Non-pigmented ciliary epithelial cell (primary cell): ENCODE data around the gene TMED9.

ENCODE experiments used
- DNase-seq: peaks from one replicate; pipeline ENCODE4 v3.0.0-alpha.2; 2010; ENCODE audit warnings: low read depth

Gene TMED9

DNA sequence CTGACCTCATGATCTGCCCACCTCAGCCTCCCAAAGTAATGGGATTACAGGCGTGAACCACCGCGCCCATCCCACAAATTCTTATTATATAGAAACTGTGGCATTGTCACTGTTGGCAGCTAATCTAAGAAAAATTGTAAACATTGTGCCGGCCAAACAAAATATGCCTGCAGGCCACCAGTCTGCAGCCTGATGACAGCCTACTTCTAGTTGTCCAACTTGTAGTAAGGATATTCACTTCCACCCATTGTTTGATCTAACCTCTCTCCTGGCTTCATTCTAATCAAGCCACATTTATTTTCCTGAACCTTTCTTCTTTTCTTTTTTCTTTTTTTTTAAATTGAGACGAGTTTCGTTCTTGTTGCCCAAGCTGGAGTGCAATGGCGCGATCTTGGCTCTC, 13.7 kb upstream of the TMED9 start:
- DNase-seq = no peak

DNA sequence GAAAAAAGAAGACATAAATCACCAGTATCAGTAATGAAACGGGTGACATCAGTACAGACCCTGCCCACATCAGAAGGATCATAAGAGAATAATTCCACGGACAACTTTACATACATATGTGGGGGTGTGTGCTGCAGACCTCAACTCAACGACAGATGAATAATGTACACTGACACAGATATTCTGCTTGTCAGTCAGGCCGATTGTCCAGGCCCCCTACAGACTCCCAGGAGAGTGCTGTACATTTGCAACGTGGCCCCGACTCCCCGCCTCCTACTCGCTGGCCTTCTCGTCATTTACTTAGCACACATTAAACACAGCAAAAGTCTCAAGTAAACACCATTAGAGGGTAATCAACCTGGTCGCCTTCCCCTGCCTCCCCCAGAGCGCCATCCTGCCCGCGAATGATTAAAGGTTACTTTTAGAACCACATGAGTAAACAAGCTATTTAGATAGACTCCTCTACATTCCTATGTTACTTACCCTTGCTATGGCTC, 3.5 kb upstream of the TMED9 start:
- no peak for DNase-seq

DNA sequence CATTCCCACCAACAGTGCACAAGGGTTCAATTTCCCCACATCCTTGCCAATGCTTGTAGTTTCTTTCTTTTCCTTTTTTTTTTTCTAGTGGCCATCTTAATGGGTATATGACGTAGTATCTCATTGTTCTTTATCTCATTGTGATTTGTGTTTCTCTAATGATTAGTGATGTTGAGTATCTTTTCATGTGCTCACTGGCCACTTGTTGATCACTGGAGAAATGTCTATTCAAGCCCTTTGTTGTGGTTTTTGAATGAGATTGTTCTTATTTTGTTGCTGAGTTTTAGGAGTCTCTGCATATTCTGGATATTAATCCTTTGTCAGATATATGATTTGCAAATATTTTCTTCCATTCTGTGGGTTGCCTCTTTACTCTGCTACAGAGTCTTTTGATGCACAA, 1.6 kb upstream of the TMED9 start:
- DNase-seq = no peak

- DNase-seq = no peak
Observed at GRCh38 chr5:177591690-177592009, 353 bp upstream of the TMED9 start.

- no peak for DNase-seq
Observed at GRCh38 chr5:177592905-177593304, 902 bp downstream of the TMED9 start.

DNA sequence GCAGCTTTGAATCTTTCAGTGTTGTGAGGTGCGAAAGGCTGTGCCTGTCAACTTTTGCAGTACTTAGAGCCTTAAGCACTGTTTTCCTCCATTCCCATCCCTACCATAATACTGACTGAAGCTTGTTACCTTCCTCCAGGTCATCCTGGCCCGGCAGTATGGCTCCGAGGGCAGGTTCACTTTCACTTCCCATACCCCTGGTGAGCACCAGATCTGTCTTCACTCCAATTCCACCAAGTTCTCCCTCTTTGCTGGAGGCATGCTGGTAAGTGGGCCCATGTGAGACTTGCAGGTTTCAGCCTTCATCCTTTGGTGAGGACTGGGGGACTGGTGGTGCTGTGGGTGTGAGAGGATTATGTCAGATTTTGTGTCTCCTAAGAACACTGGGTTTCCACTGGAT, 1.5 kb downstream of the TMED9 start:
- DNase-seq = no peak

- no peak for DNase-seq
Observed at GRCh38 chr5:177594071-177594470, 2.1 kb downstream of the TMED9 start.

- no peak for DNase-seq
Observed at GRCh38 chr5:177595026-177595585, 3.1 kb downstream of the TMED9 start.

DNA sequence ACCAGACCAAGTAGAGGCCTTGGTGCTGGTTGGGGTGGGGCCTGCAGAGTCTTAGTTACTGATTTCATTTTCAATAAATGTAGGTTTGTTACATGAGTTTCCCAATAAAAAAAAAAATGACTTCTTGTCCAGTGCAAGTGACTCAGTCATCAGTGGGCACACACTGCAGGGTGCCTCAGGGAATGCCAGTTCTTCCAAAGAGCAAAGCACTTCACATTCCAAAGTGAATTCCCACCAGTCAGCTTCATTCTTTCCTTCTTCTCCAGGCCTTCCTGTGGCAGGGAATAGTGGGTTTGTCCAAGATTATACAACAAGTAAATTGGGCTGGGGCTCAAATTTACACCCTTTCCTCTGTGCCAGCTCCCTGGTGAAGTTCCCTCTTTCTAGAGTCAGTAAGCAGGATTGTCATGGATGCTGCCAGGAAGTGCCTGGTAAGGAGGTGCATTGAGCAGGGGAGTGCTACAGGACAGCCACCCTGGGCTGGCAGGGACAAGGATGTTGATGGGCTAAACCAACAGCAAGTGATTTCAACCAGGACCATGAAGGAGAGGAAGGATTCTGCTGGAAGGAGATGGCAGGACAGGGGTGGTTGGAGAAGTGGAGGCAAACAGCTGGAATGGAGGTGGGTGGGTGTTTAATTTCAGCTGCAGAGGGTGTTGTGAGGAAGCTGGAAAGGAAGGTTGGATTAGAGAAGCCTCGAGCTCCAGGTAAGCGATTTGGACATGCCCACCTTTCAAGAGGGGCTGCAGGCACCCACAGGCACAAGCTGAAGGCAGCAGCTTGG, 4.2 kb downstream of the TMED9 start:
- DNase-seq = no peak

- DNase-seq = no peak
Observed at GRCh38 chr5:177596775-177597238, 4.8 kb downstream of the TMED9 start.

GRCh38 chr5:177598477-177598876, 6.5 kb downstream of the TMED9 start:
- DNase-seq = no peak

DNA sequence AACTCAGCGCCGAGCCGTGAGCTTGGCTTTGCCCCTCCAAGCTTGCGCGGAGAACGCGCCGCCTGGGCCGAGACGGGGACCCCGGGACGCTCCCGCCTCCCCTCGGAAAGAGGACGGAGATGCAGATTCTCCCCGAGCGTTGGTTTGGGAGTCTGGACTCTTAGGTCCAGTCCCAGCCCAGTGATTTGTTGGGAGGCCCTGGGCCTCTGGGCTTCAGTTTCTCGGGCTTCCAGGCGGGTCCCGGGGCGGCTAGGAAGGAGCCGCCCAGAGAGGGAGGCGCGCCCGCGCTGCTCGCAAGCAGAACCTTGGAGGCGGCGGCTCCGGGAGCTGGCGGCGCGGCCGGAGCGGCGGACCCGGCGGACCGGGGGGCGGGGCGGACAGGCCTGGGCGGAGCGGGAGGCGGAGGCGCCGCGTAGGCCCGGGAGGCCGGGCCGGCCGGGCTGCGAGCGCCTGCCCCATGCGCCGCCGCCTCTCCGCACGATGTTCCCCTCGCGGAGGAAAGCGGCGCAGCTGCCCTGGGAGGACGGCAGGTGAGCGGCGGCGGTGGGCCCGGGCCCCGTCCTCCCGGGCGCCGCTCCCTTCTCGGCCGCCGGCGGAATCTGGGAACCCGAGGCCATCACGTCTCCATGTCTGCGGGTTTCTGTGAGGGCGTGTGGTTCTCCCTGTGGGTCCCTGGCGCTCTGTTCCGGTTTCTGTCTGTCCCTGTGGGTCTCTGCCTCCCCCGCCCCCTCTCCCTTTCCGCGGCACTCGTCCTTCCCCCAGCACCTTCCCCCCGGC, 7.9 kb downstream of the TMED9 start, which contains the start of gene B4GALT7:
Gene B4GALT7, plus strand, starts transcription at position 402 of the 777 bp plus-strand sequence. Its CDS starts 79 bp downstream, at position 481.
- DNase-seq = no peak

DNA sequence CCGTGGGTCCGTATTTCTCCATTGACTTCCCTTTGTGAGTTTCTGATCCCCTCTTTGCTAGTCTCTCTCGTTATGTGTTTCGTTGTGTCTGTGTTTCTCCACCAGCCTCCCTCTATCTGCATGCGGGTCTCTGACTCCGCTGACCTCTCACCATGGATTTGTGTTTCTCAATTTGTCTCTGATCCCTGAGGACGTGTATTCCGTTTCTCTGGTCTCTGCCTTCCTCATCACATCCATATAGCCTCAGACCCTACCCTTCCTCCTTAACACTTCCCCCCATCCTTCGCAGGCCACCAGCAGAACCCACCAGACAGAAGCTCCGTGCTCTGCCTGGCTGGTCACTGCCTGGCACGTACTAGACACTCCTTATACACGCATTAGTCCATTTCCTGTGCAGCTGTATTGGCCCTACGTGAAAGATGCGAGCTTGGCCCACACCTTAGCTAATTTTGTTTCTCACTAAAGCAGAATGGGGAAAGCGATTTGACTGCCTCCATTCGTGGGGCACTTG, 8.6 kb downstream of the TMED9 start:
- no peak for DNase-seq

DNA sequence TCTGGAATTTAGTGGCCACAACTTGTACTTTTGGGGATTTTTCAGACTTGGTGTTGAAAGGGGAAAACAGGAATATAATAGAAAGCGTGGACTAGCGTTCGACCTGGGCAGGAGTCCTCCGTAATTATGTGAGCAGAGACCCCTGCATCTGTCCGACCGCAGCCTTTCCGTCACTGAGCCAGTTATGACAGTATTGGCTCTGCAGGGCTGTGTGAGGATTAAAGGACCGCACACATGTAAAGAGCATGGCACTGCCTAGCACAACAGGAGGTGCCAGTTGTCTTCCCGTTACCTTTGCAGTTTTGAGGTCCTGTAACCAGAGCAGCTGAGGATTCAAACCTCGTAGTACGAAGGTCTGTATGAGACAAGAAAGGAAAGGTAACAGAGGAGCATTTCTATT, 9.1 kb downstream of the TMED9 start:
- no peak for DNase-seq

DNA sequence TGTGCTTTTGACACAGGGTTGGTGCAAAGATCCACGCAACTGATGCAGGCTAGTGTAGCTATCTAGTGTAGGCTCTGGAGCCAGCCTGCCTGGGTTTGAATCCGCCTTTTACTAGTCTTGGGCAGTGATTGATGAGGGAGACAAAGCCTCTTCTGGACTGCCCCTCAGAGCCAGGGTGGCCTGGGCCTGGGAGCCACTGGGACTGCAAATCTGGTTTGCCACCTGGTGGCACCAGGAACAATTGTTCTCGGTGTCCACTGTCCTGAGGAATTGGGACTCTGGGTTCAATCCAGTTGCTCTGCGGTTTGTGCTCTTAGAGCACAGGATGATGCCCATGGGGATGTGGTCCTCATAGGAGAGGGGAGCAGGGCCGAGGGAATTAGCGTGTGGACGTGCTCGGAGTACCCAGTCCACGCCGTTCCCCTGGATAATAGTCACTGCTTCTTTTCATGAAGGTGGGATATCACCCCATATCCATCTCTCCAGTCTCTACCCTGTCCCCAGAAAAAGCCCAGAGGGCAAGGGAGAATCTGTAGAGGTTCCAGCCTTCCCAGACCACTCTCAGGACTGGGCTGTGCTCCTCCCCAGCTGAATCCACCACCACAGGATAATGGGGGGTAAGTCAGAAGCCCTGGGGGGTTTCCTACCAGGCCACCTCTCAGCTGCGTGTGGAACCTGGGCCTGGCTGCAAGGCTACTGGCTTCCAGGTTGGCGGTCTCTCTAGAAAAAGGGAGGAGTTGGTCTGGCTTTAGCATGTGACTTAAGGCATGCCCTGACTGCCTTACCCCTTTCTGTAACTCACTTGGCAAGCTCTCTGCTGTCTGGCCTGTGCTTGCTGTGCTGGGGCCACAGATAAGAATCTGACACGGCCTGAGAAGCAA, 9.8 kb downstream of the TMED9 start:
- no peak for DNase-seq

DNA sequence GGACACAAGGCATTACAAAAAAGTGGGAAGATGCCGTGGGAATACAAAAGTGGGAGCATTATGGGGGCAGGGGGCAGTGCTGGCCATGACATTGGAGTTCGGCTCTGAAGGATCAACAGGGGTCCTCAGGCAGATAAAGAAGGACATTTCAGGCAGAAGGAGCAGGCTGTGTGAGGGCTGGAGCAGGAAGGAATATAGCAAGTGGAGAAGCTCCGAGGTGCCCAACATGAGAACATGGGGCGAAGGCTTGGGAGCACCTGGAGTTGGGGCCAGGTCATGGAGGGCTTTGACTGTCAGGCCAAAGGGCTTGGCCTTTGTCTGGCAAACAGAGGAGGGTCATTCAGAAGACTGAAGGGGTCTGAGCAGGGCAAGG, 10.4 kb downstream of the TMED9 start:
- DNase-seq = no peak

DNA sequence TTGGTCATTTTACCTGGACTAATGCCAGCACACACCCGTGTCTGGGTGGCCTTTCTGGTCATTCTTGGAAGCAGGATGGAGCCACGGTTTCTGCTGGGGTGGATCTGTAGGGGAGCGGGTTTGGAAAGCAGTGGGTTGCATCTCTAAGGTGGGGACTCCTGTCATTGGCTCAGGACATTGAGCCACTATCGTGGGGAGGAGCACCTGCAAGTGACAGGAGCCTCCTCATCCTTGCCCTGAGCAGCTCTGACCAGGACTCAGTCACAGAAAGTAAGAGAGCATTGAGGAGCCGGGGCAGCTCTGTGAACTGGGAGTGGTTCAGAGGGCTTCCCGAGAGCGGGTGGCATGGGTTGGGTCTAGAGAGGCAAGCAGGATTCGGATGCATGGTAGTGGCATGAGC, 11.6 kb downstream of the TMED9 start:
- DNase-seq = no peak

DNA sequence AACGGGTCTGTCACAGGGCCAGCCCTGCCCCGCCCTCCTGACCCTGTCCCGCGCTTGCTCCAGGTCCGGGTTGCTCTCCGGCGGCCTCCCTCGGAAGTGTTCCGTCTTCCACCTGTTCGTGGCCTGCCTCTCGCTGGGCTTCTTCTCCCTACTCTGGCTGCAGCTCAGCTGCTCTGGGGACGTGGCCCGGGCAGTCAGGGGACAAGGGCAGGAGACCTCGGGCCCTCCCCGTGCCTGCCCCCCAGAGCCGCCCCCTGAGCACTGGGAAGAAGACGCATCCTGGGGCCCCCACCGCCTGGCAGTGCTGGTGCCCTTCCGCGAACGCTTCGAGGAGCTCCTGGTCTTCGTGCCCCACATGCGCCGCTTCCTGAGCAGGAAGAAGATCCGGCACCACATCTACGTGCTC, 12.1 kb downstream of the TMED9 start:
- no peak for DNase-seq

GRCh38 chr5:177604656-177605055, 12.7 kb downstream of the TMED9 start:
- DNase-seq = no peak

GRCh38 chr5:177605078-177605477, 13.1 kb downstream of the TMED9 start:
- no peak for DNase-seq

DNA sequence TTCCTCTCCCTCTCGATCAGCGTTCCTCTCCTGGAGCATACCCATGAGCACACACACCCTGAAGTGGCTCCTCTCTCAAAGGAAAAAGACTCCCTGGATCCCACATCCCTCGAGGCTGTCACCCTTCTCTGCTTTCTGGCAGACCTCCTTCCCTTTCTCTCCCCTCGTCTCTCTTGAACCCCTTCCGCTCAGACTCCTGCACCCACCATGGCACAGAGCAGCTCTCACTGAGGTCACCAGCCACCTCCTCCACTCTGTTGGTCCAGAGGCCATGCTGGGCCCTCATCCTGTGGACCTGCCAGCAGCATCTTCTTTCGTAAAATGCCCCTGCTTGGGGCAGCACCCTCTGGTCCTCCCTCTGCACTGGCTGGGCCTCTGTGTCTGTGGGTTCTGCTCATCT, 13.7 kb downstream of the TMED9 start:
- no peak for DNase-seq
